HG02623 (cell line): ENCODE results near the gene GPR162.

Experiments used
- ATAC-seq: cut with Tn5 transposase; IDR thresholded peaks from one replicate; pipeline ENCODE4 v1.9.1; 2021; ENCODE audit warnings: moderate library complexity; ENCODE audit not compliant: unreplicated experiment

GPR162 gene

GRCh38 chr12:6820166-6820565 lies 1.5 kb upstream of the GPR162 start:
- ATAC-seq: no peak

- ATAC-seq: no peak
Measured at GRCh38 chr12:6822426-6823135, 960 bp downstream of the GPR162 start.

- ATAC-seq: no peak
Measured at GRCh38 chr12:6823182-6824084, 1.8 kb downstream of the GPR162 start.

- no peak for ATAC-seq
Measured at GRCh38 chr12:6824085-6824775, 2.6 kb downstream of the GPR162 start.

DNA sequence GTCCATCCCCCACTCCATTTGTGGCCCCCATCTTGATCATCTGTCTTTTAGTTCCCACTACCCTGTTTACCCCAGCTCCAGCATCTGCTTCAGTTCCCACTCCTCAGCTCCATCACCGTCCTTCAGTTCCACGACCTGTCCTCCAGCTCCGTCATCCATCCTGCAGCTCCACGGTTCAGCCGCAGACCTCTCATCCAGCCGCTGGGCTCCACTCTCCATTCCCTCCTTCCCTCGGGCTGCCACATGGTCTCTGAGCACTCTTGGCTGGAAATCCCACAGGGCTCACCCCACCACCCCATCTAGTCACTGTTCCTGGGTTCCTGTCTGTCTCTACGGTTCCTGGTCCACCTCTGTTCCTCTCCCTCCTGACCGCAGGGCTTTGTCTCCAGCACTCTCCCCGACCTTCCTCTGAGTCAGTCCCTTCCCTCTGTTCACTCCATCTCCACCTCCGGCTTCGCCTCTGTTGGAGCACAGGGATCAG lies 3.3 kb downstream of the GPR162 start:
- no peak for ATAC-seq

GRCh38 chr12:6825398-6826124 lies 3.9 kb downstream of the GPR162 start:
- ATAC-seq: no peak

DNA sequence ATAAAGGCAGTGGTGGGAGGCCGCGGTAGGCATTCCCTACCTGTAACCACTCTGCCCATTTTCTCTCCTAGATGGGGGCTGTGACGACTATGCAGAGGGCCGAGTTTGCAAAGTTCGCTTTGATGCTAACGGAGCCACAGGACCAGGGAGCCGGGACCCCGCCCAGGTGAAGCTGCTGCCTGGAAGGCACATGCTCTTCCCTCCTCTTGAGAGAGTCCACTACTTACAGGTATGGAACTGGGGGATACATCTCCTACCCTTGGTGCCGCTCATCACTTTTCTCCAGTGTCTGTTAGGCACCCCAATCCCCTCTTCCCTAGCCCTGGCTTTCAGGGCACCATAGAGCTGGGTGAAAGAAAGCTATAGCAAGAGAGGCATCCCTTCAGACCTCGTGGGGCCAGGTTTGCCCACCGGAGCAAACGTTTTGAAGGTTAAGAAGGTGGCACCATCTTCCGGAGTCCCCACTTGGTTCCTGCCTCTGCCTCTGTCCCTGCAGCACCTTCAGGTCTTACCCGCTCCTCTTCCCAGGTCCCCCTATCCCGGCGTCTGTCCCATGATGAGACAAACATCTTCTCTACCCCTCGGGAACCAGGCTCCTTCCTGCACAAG lies 4.6 kb downstream of the GPR162 start:
- ATAC-seq: no peak

DNA sequence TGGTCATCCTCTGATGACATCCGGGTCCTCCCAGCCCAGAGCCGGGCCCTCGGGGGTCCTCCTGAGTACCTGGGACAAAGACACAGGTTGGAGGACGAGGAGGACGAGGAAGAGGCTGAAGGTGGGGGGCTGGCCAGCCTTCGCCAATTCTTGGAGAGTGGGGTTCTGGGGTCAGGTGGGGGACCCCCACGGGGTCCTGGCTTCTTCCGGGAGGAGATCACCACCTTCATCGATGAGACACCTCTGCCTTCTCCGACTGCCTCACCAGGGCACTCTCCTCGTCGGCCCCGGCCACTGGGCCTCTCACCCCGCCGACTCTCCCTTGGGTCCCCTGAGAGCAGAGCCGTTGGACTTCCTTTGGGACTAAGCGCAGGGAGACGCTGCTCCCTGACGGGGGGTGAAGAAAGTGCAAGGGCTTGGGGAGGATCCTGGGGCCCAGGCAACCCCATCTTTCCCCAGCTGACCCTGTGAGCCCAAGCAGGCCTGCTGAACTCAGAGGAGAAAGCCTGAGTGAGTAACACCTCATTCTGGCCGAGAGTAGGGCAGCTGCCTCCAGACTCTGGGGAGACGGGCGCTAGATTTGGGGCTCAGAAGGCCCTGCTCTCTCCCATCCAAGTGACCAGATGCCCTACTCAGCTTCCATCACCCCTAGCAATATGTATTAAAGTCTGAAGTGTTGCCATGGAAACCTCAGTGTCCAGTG lies 5.3 kb downstream of the GPR162 start:
- no peak for ATAC-seq

DNA sequence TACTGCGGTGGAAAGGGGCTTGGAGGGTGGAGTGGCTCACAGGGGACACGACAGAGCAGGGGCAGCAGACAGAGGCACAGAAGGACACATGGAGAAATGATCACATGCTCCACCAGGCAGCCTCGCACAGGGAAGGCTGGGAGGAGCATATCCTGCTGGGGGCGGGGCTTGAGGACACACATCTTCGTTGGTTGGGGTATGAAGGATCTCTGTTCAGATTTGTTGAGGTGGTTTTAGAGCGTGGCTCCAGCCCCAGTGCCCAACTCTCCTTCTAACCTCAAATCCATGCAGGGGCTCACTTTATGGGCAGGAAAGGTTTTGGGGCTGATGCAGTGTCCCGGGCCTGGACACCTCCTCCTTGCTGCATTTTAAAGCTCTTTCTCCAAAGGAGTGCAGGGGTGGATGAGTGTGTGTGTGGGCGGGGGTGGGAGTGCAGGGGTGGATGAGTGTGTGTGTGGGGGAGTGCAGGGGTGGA lies 5.9 kb downstream of the GPR162 start:
- ATAC-seq: no peak

DNA sequence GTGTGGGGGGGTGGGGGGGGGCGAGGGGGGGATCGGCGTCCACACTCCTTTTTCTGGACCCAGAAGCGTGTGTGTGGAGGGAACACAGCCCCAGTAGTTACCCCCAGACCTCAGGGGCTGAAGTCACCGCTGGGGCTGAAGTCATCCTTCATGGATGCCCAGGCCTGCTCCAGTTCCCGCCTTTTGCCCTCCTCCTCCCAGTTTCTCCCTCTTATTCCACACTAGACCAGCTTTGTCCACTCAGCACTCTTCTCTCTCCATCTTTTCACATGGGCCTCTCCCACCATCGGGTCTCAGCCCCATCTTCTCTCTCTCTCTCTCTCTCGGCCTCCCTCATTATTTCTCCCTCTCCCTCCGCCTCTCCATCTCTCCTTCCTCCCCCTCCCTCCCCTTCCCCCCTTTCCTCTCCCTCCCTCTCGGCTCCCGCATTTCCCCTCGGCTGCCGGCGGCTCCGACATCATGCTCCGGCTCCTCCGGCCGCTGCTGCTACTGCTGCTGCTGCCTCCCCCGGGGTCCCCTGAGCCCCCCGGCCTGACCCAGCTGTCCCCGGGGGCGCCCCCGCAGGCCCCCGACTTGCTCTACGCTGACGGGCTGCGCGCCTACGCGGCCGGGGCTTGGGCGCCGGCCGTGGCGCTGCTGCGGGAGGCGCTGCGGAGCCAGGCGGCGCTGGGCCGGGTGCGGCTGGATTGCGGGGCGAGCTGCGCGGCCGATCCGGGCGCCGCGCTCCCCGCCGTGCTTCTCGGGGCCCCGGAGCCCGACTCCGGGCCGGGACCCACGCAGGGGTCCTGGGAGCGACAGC lies 6.6 kb downstream of the GPR162 start, which contains the start of gene P3H3:
P3H3 (plus strand) TSS at position 426 of the 799 bp plus-strand sequence; CDS start at position 460, 34 bp downstream.
- no peak for ATAC-seq

DNA sequence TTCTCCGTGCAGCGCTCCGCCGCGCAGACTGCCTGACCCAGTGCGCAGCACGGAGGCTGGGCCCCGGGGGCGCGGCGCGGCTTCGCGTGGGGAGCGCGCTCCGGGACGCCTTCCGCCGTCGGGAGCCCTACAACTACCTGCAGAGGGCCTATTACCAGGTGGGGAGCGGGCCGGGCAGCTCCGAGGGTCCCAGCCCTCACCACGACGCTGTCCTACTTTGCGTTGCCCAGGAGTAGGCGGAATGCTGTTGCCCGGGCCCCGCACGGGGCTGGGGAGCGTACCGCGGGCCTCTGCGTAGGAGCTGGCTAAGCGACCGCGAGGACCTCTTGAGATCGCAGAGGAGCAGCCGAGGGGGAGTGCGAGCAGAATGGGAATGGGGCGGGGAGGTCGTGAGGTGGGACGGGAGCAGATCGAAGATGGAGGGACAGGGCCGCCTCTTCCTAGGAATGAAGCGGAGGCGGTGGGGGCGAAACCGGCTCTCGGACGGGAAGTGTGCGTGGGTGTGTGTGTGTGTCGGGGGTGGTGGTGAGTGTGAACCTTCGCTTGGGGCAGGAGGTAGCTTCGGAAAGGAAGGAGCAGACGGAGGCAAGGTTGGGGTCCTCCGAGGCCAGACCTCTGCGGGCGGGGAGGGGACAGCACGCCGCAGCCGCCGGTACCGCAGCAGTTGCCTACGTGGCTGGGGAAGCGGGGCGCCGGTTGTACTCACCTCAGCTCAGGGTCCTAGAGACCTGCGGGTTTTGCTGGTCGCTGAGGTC lies 7.3 kb downstream of the GPR162 start:
- ATAC-seq: no peak

DNA sequence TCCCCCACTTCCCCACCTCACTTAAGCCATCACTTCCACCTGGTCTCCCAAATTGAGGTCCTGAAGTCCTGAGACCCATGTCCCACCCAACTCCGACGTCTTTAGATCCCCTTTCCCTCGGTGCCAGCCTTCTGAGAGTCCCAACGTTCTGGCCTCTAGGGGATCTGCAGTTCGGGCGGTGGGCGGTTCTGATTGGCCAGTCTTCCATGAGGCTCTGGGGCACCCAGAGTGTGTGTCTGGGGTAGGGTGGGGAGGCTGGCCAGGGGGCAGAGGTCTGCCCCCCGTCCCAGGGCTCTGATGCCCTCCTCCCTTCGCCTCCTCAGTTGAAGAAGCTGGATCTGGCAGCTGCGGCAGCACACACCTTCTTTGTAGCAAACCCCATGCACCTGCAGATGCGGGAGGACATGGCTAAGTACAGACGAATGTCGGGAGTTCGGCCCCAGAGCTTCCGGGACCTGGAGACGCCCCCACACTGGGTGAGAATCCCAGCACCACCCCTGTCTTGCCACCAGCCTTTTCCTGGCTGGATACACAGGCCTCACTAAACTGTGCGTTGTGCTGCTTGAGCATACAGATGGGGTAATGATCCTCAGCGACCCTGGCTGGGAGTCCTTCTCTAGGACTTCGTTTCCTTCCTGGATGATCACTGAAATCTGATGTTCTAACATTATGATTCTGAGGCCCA lies 8.1 kb downstream of the GPR162 start:
- ATAC-seq: no peak

DNA sequence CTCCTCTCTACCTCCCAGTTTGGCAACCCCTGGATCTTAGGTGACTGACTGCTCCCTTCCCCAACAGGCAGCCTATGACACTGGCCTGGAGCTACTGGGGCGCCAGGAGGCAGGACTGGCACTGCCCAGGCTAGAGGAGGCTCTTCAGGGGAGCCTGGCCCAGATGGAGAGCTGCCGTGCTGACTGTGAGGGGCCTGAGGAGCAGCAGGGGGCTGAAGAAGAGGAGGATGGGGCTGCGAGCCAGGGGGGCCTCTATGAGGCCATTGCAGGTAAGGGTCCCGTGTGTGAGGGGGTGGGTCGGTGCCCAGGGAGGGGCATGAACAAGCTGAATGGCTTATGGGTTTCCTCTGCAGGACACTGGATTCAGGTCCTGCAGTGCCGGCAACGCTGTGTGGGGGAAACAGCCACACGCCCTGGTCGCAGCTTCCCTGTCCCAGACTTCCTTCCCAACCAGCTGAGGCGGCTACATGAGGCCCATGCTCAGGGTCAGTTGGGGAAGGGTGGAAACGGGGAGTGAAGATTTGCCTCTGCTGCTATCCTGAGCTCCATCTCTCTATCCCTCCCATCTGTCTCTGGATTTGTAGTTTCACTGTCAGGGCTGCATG lies 8.8 kb downstream of the GPR162 start:
- no peak for ATAC-seq

GRCh38 chr12:6830999-6831398 lies 9.4 kb downstream of the GPR162 start:
- no peak for ATAC-seq

GRCh38 chr12:6831450-6831995 lies 9.9 kb downstream of the GPR162 start:
- no peak for ATAC-seq

DNA sequence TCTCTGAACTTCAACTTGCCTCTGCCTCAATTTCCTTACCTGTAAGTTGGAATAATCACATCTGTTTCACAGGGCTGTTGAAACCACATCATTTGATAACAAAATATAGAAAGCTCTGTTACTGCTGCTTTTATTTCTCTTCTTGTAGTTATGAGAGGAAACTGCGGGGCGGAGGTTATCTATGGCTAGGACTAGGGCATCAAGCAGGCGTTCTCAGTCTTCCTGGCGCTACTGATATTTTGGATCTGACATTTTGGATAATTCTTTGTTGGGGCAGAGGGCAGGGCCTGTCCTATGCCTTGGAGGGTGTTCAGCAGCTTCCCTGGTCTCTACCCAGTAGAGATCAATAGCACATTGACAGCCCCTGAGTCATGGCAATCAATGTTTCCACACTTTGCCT lies 10.5 kb downstream of the GPR162 start:
- no peak for ATAC-seq
